IgD-negative memory B cell (primary cell): Measurements from ENCODE around the gene CCDC171. TPM values are rescaled to one million over a fixed set of nuclear protein-coding genes. Genes with fewer than 3 reads are reported as not detected.
"Not testable (repeated sequence)": the region's sequence is repeated elsewhere in the genome, so short reads cannot be mapped to it uniquely, and the experiment has no call there.

ENCODE experiments used
- H3K27ac Mint-ChIP-seq, 3 donors: one replicate each; pipeline ENCODE4 v1.8.0; 2020 to 2022; ENCODE audit warnings: mild to moderate bottlenecking in 3 of 3, mixed read lengths in 3 of 3, moderate library complexity in 1 of 3
- H3K27me3 Mint-ChIP-seq: one replicate; pipeline ENCODE4 v1.8.0; 2021; ENCODE audit warnings: mixed read lengths
- H3K36me3 Mint-ChIP-seq: one replicate; pipeline ENCODE4 v1.8.0; 2020; ENCODE audit warnings: mild to moderate bottlenecking, mixed read lengths
- H3K4me1 Mint-ChIP-seq, 3 donors: one replicate each; pipeline ENCODE4 v1.8.0; 2020 to 2022; ENCODE audit warnings: mixed read lengths in 3 of 3, mild to moderate bottlenecking in 1 of 3
- H3K4me3 Mint-ChIP-seq, 4 donors: one replicate each; pipeline ENCODE4 v1.8.0; 2020 to 2022; ENCODE audit warnings: mild to moderate bottlenecking in 4 of 4, mixed read lengths in 4 of 4, moderate library complexity in 3 of 4
- H3K9me3 Mint-ChIP-seq, 3 donors: one replicate each; pipeline ENCODE4 v1.8.0; 2020 to 2021; ENCODE audit warnings: mixed read lengths in 3 of 3, mild to moderate bottlenecking in 1 of 3
- polyA plus RNA-seq: library from polyadenylated mRNA; unstranded; fragments of 300-500 nt; fragmentation: Illumina TruSeq; gene quantifications from one replicate; pipeline ENCODE4 v1.2.3, GENCODE V29; 2021

The CCDC171 gene
- polyA plus RNA-seq, 1 donor from 2014 or later, result 0.18 TPM

GRCh38 chr9:15697446-15697851, 144.6 kb downstream of the CCDC171 start:
- no peak overlapping the region for H3K4me3 Mint-ChIP-seq
- no peaks in the 10 kb centered on the region for H3K36me3 Mint-ChIP-seq

GRCh38 chr9:15699876-15700559, 147.2 kb downstream of the CCDC171 start:
- H3K27me3 Mint-ChIP-seq, H3K4me1 Mint-ChIP-seq, H3K36me3 Mint-ChIP-seq, H3K27ac Mint-ChIP-seq, H3K9me3 Mint-ChIP-seq, H3K4me3 Mint-ChIP-seq: not testable (repeated sequence)

More at GRCh38 chr9:15697446-15697851, 144.6 kb downstream of the CCDC171 start:
- H3K4me1 Mint-ChIP-seq, result peaks cover 0 to 2% (median 0%) of the 10 kb centered on the region in 3 donors
- no peaks in the 10 kb centered on the region for H3K27me3 Mint-ChIP-seq
- no peaks in the 10 kb centered on the region for H3K9me3 Mint-ChIP-seq
- no peak overlapping the region for H3K27ac Mint-ChIP-seq

- Mint-ChIP-seq H3K4me1 (no peaks in the 10 kb centered on the region), H3K36me3 (peaks cover 3% of the 10 kb centered on the region), H3K9me3 (no peaks in the 10 kb centered on the region), H3K27ac (no peak overlapping the region), H3K4me3 (no peak overlapping the region), H3K27me3 (peaks cover 2% of the 10 kb centered on the region)
These were observed 154.2 kb downstream of the CCDC171 start for GRCh38 chr9:15707000-15707399.

GRCh38 chr9:15711531-15711930, 158.7 kb downstream of the CCDC171 start:
- Mint-ChIP-seq H3K4me3 (no peak overlapping the region), H3K27me3 (peaks cover 2% of the 10 kb centered on the region), H3K4me1 (no peaks in the 10 kb centered on the region), H3K27ac (no peak overlapping the region), H3K36me3 (peaks cover 5% of the 10 kb centered on the region), H3K9me3 (no peaks in the 10 kb centered on the region)

- Mint-ChIP-seq H3K27me3 (peaks cover 2% of the 10 kb centered on the region), H3K4me3 (no peak overlapping the region), H3K4me1 (no peaks in the 10 kb centered on the region), H3K36me3 (peaks cover 8% of the 10 kb centered on the region), H3K27ac (no peak overlapping the region), H3K9me3 (no peaks in the 10 kb centered on the region)
These were observed 159.1 kb downstream of the CCDC171 start for GRCh38 chr9:15711931-15712330.

GRCh38 chr9:15714746-15715145, 161.9 kb downstream of the CCDC171 start:
- H3K27me3 Mint-ChIP-seq, result no peaks in the 10 kb centered on the region
- H3K36me3 Mint-ChIP-seq, result peaks cover 6% of the 10 kb centered on the region
- no peaks in the 10 kb centered on the region for H3K9me3 Mint-ChIP-seq
- H3K4me1 Mint-ChIP-seq, result peaks cover 0 to 1% (median 1%) of the 10 kb centered on the region in 3 donors
- no peak overlapping the region for H3K27ac Mint-ChIP-seq
- no peak overlapping the region for H3K4me3 Mint-ChIP-seq

- Mint-ChIP-seq H3K9me3 (no peaks in the 10 kb centered on the region), H3K36me3 (peaks cover 5% of the 10 kb centered on the region), H3K27me3 (no peaks in the 10 kb centered on the region), H3K4me1 (peaks cover 0 to 1% (median 1%) of the 10 kb centered on the region in 3 donors), H3K4me3 (no peak overlapping the region), H3K27ac (no peak overlapping the region)
These were observed 164.6 kb downstream of the CCDC171 start for GRCh38 chr9:15717290-15717967.

- Mint-ChIP-seq H3K9me3 (no peaks in the 10 kb centered on the region), H3K4me1 (peaks cover 0 to 1% (median 1%) of the 10 kb centered on the region in 3 donors), H3K4me3 (no peak overlapping the region)
These were observed 165.6 kb downstream of the CCDC171 start for GRCh38 chr9:15718423-15718822.

GRCh38 chr9:15720861-15721260, 168.0 kb downstream of the CCDC171 start:
- no peak overlapping the region for H3K4me3 Mint-ChIP-seq
- H3K27ac Mint-ChIP-seq, result no peak overlapping the region
- H3K4me1 Mint-ChIP-seq, result peaks cover 0 to 1% (median 1%) of the 10 kb centered on the region in 3 donors
- H3K9me3 Mint-ChIP-seq, result no peaks in the 10 kb centered on the region
- peaks cover 7% of the 10 kb centered on the region for H3K36me3 Mint-ChIP-seq
- no peaks in the 10 kb centered on the region for H3K27me3 Mint-ChIP-seq

More at GRCh38 chr9:15718423-15718822, 165.6 kb downstream of the CCDC171 start:
- Mint-ChIP-seq H3K27ac (no peak overlapping the region), H3K36me3 (peaks cover 7% of the 10 kb centered on the region), H3K27me3 (no peaks in the 10 kb centered on the region)

GRCh38 chr9:15722888-15723287, 170.0 kb downstream of the CCDC171 start:
- H3K27ac Mint-ChIP-seq, result no peak overlapping the region
- no peaks in the 10 kb centered on the region for H3K9me3 Mint-ChIP-seq
- H3K27me3 Mint-ChIP-seq, result no peaks in the 10 kb centered on the region
- H3K4me3 Mint-ChIP-seq, result no peak overlapping the region
- H3K36me3 Mint-ChIP-seq, result peaks cover 2% of the 10 kb centered on the region
- peaks cover 0 to 1% (median 1%) of the 10 kb centered on the region in 3 donors for H3K4me1 Mint-ChIP-seq

- H3K9me3 Mint-ChIP-seq, result no peaks in the 10 kb centered on the region
- peaks cover 0 to under 1% (median under 1%) of the 10 kb centered on the region in 3 donors for H3K4me1 Mint-ChIP-seq
- peaks cover 2% of the 10 kb centered on the region for H3K36me3 Mint-ChIP-seq
- H3K27me3 Mint-ChIP-seq, result no peaks in the 10 kb centered on the region
- H3K27ac Mint-ChIP-seq, result no peak overlapping the region
- no peak overlapping the region for H3K4me3 Mint-ChIP-seq
These were observed 171.2 kb downstream of the CCDC171 start for GRCh38 chr9:15724016-15724415.

- H3K36me3 Mint-ChIP-seq, result peaks cover 2% of the 10 kb centered on the region
- H3K9me3 Mint-ChIP-seq, result no peaks in the 10 kb centered on the region
- no peak overlapping the region for H3K27ac Mint-ChIP-seq
- no peaks in the 10 kb centered on the region for H3K4me1 Mint-ChIP-seq
- no peaks in the 10 kb centered on the region for H3K27me3 Mint-ChIP-seq
- H3K4me3 Mint-ChIP-seq, result no peak overlapping the region
These were observed 171.8 kb downstream of the CCDC171 start for GRCh38 chr9:15724612-15725011.

- H3K27ac Mint-ChIP-seq, result no peak overlapping the region
- peaks cover 2% of the 10 kb centered on the region for H3K36me3 Mint-ChIP-seq
- no peaks in the 10 kb centered on the region for H3K9me3 Mint-ChIP-seq
- no peaks in the 10 kb centered on the region for H3K27me3 Mint-ChIP-seq
- no peaks in the 10 kb centered on the region for H3K4me1 Mint-ChIP-seq
- H3K4me3 Mint-ChIP-seq, result no peak overlapping the region
These were observed 173.1 kb downstream of the CCDC171 start for GRCh38 chr9:15725953-15726352.

GRCh38 chr9:15729507-15729906, 176.7 kb downstream of the CCDC171 start:
- H3K4me1 Mint-ChIP-seq, result no peaks in the 10 kb centered on the region
- no peaks in the 10 kb centered on the region for H3K27me3 Mint-ChIP-seq
- H3K4me3 Mint-ChIP-seq, result no peak overlapping the region
- H3K9me3 Mint-ChIP-seq, result no peaks in the 10 kb centered on the region
- peaks cover 1% of the 10 kb centered on the region for H3K36me3 Mint-ChIP-seq
- no peak overlapping the region for H3K27ac Mint-ChIP-seq

GRCh38 chr9:15735083-15735857, 182.4 kb downstream of the CCDC171 start:
- H3K4me3 Mint-ChIP-seq, result no peak overlapping the region
- no peaks in the 10 kb centered on the region for H3K9me3 Mint-ChIP-seq
- peaks cover 1% of the 10 kb centered on the region for H3K36me3 Mint-ChIP-seq
- H3K27me3 Mint-ChIP-seq, result no peaks in the 10 kb centered on the region
- no peak overlapping the region for H3K27ac Mint-ChIP-seq
- no peaks in the 10 kb centered on the region for H3K4me1 Mint-ChIP-seq
